ENCODE data around the gene MACROH2A1. TPM values are rescaled to one million over a fixed set of nuclear protein-coding genes. Genes with fewer than 3 reads are reported as not detected.

MACROH2A1 gene
- total RNA-seq, 1 experiment from 2014 or later, result 566 TPM

DNA sequence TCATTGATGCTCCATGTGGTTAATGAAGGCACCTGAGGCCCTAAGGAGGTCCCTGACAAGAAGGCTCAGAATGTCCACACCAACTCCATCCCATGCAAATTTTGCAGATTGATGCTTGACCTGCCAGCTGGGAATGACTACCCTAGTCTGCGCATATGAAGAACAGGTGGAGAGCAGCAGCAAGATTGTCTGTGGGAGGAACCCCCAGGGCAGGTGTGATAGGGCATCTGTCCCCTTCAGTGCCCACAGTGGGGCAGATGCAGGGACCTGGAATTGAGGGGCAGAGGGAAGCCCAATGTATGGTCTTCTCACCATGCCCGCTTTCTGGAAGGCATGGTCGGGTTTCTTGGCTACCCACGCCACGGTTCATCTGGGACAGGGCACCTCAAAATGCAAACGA, 79.6 kb downstream of the MACROH2A1 start:
- DNase-seq (ENCODE audit: low spot score), result no peak

DNA sequence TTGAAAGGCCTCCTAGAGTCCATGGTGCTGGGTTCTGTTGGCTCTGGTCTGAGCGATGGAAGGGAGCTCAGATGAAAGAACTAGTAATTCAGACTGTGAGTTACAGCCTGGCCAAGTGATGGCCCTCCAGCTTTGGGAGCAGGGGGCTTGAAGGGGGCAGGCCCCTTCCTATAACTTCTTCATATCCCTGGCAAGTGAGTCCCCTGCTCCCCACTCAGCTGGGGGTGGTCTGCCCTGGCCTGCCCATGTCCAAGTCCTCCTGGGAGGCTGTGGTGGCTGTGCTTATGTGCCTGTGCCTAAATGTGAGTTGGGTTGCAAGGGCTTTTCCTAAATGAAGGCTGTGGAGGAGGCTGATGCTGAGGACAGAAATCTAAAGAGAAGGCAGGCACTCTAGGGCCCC, 80.1 kb downstream of the MACROH2A1 start:
- no peak for DNase-seq (ENCODE audit: low spot score)

DNA sequence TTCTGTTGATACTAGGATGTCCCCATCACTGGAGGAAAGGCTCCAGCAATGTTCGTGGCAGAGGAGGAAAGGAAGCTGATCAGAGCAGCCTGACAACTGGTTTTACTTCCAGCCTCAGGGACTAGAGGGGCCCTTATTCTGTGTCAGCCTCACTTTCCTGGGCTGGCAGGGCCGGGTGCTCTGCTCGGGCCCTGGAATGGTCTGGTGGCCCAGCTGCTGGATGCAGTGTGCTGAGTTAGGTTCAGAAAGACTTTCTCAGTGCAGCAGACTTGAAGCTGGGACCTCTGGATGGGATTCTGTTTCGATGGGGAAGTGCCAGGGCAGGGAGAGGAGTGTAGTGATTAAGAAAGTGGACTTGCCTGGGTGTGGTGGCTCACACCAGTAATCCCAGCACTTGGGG, 81.0 kb downstream of the MACROH2A1 start:
- DNase-seq (ENCODE audit: low spot score), result no peak

DNA sequence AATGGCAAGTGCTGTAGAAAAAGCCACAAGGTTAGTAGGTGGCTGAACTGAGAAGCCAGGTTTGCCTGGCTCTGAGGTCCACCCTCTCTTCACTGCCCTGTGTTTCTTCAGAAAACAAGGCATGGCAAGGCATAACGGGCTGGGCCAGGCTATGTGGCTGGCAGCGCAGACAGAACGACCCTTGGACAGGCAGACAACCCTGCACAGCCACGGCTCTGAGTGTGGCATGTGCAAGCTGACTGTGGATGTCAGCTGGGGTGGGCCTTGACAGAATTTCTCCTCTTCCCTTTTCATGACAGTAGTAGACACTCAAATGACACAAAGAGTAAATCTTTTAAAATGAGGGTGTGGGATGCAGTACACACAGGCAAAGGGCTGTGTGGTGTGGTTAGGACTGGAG, 81.7 kb downstream of the MACROH2A1 start:
- no peak for DNase-seq (ENCODE audit: low spot score)

DNA sequence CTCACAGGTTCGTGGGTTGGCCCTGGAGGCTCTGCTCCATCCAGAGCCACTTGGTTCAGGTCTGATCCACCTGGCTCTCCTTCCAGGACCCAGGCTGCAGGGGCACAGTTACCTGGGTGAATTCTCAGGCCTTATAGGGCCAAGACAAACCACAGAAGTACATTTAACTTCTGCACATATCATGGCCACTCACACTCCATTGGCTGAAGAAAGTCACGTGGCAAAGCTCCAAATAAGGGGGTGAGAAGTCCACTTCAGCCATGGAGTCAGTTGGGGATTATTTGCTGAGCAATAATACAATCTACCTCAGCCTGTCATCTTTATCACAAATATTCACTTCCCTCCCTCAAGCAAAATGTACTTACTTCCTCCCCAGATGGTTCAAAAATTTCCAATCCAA, 83.6 kb downstream of the MACROH2A1 start:
- no peak for DNase-seq (ENCODE audit: low spot score)

DNA sequence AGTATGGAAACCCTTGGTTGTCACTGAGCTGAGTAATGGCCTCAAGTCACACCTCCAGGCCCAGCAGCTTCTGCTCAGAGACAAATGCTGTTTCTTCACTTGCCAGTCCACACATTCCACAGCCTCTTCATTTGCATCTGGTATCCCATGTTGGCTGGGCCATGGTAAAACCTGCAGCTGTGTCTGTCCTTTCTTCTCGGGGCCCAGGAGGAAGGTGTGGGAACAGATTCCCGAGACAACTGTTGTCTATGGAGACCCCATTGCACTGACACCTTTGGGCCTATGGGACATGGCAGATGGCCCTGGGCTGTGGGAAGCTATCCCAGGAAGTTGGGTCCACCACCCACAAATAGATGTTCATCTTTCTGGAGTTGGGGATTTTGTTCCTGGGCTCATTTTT, 85.1 kb downstream of the MACROH2A1 start:
- DNase-seq (ENCODE audit: low spot score), result no peak

DNA sequence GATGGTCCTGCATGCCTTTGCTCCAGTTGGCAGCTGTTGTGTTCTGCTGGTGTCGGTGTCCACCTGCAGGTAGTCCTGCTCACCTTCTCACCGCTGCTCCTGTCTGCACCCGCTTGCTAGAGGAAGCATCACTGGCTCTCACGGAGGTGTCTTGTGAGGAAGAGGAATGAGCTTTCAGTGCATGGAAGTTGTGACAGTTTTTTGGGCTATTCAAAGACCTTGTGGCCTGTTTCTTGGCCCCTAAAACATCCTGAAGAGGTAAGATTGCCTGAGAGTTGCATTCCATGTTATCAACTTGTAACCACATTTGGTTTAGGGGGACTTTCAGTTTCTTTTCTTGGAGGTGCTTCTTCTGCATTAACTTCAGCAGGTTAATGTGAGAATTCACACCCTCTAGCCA, 85.6 kb downstream of the MACROH2A1 start:
- no peak for DNase-seq (ENCODE audit: low spot score)

DNA sequence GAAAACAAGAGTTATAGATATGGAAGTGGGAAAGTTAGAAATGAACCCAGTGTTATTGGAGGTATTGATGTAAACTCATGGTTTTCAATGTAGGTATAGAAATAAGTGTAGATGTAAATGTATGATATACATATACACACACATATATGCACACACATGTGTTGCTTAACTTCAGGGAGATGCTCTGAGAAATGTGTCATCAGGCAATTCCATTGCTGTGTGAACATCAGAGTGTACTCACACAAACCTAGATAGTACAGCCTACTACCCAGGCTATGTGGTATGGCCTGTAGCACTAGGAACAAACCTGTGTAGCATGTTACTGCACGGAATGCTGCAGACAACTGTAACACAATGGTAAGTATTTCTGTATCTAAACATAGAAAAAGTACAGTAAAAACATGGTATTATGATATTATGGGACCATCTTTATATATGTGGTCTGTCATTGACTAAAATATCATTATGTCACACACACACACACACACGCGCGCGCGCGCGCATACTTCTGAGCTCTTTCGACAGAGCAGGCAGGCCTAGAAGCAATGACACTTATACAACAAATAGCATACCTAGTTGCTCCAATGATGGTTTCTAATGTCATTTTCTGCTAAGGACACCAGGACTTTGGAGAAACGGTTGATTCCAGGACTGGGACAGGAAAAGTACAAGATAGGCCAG, 86.6 kb downstream of the MACROH2A1 start:
- DNase-seq (ENCODE audit: low spot score), result no peak

DNA sequence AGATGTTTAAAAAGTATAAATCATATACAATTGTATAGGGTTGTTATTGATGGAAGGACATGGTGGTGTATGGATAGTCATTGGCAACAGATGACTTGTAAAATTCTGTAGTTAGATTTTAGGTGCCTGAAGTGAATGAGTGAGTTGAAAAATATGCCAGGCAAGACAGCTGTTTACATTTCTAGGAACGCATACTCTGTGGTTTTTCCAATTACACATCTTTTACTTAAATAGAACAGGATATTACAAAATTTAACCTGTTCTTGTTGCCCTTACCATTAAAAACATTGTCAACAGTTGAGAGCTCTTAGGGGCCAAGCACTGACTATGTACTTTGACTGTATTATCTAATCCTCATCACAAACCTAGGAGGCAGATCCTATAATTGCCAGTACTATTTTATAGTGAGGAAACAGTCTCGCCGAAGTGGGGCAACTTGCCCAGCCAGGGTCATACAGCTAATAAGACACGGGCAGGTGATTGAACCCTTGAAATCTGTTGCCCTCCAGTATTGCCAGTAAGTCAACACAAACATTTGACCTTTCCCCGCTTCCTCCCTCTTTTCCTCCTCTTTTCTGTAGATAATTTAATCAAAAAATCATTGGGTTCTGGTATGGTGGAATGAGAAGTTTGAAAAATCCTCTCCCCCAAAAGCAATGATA, 88.6 kb downstream of the MACROH2A1 start:
- DNase-seq (ENCODE audit: low spot score), result no peak

DNA sequence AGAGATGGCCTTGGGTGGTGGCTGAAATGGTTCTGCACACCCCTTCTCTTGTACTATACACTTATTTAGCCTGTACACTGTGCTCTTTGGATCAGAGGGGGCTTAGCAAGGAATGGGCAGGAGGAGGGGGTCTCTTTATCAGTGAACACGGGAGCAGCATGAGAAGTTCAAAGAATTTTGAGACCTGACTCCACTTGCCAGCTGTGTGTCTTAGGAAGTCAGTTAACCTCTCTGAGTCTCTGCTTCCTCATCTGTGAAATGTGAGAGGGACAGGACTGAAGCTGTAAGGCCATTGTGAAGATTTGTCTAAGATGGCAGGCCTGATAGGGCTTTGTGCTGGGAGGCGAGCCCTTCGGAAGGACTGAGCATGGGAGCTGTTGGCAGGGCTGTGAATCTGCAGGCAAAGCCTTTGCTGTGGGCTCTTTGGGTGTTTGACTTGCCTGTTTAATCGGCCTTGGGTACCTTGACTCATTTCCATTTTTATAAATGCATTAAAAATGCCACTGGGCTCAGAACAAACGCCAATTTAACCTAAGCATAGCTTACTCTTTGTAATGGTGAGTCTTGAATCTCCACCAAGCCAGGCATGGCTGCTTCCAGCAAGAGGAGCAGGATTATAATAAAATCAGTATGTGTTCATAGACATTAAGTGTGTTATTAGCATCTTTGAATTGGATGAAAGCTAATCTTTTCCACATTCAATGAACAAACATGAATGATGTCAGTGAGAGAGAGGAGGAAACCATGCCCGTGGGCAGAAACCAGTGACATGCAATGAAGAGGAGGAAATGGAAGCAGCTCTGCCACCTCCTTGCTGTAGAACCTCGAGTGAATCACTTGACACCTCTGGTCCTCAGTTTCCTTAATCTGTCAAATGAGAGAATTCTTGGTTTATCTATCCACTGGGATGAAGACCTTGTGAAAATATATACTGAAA, 89.4 kb downstream of the MACROH2A1 start:
- DNase-seq (ENCODE audit: low spot score), result no peak

DNA sequence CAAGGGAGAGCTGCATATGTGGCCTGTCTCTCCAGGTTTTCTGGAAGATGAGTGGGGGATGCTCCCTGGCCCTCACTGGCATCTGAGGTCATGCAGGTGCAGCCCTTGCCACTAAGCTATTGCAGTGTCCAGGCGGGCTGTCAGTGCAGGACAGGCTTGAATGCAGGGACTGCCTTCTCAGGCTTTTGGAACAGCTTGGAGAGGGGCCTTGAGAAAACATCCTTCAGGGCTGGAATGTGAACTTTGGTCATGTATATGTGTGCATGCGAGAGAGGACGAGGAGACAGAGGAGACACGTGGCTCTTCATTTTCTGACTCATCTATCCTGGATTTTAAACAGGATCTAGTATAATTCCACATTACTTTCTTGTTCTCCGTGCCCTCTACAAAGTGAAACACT, 90.3 kb downstream of the MACROH2A1 start:
- DNase-seq (ENCODE audit: low spot score), result no peak

DNA sequence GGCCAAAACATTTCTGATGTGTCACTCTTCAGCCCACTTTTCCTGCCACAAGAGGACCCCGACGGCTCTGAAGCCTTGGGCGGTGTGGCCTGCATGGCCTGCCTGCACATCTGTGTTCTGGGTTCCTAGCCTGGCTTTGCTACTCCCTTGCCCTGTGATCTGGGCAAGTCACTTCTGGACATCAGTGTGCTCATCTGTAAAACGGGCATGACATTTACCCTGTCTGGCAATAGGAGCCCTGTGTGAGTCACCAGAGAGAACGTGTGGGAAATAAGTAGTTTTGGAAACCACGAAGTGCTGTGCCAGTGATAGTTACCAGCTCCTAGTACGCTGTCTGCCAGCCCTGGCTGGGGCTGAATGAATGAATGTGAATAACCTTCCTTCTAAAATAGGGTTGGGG, 90.8 kb downstream of the MACROH2A1 start:
- no peak for DNase-seq (ENCODE audit: low spot score)

DNA sequence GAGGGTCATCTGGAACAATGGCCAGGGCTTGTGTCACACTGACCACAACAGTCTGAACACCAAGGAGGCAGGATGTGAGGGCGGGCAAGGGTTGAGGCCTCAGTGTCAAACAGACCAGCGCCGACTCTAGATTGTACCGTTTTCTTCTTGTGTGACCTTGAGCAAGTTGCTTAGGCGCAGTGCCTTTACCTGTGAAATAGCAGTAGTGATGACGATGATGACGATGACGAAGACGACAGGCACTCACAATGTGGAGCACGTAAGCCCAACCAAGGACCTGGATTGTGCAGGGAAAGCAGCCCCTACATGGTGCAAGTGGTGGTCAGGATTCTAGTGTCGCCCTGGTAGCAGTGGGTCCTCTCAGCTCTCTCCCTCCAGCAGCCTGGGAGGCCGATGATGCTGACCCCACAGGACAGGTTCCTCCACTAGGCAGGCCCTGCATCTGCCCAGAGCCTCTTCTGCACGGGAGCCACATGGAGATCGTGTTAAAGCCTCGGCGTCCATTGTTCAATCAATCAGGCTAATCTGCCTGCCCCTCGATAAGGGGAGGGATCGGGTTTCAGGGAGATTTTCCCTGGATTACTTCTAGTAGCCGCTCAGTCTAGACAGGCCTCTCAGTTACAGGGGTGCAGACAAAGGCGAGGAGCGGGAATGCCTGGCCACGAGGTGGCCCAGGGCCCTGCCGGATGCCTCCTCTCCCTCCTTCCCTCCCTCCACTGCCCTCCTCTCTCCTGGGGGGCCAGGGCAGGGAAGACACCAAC, 91.7 kb downstream of the MACROH2A1 start:
- no peak for DNase-seq (ENCODE audit: low spot score)

DNA sequence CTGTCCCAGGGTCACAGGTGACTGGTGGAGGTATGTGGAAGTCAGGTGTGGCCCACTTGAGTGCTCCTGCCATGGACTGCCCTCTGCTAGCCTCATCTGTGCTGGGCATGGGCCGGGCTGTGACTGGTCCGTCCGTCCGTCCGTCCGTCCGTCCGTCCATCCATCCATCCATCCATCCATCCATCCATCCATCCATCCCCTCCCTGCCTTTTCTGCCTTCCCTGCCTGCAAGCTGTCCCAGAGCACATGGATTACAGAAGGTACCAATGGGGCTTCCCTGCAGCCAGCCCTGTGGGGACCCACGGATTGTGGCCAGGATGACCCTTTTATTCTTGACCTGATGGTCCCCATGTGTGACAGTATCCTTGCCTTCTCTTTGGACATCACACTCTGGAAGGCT, 92.5 kb downstream of the MACROH2A1 start:
- no peak for DNase-seq (ENCODE audit: low spot score)

DNA sequence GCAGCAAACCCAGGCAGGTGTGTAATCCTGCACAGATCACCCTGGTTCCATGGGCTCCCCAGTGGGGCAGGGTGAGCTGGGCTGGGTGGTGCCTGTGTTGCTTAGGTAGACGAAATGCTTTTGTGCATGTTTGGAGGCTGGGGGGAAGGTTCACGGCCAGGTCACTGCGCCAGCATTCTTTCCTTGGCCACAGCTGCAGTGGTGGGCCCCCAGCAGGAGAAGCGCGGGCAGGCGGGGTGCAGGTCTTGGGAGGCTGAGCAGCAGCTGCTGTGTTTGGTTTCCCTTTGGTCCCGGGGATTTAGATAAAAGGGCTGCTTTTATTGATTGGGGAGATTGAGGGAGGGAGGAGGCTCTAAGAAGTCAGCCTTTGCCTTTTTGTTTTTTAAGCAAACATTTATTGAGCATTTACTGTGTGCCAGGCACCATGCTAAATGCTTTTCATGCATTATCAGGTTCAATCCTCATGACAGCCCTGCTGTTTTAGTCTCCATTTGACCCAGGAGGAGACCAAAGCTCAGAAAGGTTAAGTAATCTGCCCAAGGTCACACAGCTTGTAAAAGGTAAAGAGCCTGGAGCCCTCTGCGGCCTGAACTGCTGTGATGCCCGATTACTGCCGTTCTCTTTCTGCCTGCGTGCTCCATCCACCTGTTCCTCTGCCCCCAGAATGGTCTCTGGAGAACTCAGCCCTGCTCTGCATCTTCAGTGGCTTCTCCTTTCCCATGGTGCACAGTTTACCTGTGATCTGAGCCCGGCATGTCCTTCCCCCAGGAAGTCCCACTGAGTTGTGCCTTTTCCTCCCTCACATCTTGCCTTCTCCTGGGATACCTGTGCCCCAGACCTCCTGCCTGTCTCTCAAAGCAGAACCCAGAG, 94.4 kb downstream of the MACROH2A1 start:
- DNase-seq (ENCODE audit: low spot score), result no peak

DNA sequence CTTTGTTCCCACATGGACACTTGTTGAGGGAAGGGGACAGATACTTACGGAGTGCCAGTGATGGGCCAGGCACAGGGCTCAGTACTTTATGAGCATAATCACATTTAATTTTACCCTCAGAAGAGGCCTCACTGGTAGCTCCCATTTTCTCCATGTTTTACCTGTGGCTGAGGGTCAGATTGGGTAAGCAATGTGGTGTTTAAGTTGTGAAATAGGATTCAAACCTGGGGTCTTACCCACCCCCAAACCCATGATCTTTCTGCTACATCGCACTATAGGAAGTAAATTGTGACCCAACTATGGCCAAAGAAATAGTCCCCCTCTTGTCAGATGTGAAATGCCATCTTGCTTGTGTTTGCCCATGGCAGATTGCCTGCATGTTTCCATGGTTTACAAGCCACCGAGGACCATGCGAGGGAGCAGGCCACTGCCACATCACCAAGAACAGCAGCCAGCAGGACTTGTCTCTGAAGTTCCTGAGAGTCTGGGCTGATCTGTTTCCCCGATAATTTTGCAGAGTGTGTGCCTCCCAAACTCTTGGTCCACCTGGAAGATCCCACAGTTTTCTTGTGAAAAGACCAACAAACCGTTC, 95.4 kb downstream of the MACROH2A1 start:
- DNase-seq (ENCODE audit: low spot score), result no peak

DNA sequence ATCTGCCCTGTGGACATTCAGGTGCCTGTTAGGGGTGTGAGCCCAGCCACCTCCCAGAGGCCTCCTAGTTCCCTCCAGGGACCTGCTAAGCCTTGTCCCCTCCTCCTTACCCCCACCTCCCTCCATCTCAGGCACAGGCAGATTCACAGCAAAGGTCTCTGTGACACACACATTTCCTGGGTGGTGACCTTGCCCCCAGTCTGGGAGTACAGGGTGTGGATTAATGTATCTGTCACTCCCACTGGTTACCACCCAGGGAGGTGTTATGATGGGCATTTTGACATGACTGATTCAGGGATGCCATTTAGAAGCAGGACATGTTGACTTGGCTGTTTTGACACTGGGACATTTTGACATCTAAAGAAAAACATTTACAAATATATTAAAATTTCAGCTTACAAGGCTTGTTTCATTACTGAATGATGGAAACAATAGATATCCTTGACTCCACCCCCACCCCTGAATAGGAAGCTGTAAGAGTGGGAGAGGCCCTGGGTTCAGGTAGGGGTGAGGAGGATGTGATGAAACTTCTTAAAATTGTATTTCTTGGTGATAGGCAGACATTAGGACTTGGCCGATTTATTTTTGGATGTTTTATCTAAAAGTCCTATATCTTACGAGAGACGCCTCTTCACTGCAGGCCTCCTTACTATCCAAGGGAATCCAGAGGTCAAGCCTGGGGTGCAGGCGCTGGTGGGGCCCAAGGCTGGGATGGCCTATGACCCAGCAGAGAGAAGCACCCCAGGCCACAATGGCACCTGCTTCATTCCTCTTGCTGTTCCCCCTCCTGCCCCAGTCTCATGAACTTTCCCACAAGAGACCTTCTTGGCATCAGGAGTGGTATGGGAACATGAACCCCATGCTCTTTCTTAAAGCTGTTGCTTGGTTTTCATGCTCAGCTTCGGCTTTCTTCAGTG, 101.9 kb downstream of the MACROH2A1 start:
- no peak for DNase-seq (ENCODE audit: low spot score)

DNA sequence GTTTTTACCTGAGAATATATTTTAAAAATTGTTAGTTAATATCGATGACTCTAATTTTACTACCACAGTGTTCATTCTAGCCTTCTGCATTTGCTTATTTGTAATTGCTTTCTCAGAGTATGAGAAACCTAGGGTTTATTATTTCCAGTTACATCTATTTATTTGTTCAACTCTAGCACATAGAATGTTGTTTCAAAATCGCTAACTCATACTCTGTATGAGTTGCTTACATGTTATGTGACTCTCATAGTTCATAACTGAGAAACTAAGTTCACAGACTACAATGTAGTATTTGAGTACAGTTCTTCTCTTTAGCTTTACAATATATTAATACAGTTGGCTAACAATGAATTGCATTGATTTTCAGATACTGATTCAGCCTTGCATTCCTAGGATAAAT, 103.2 kb downstream of the MACROH2A1 start:
- DNase-seq (ENCODE audit: low spot score), result no peak

DNA sequence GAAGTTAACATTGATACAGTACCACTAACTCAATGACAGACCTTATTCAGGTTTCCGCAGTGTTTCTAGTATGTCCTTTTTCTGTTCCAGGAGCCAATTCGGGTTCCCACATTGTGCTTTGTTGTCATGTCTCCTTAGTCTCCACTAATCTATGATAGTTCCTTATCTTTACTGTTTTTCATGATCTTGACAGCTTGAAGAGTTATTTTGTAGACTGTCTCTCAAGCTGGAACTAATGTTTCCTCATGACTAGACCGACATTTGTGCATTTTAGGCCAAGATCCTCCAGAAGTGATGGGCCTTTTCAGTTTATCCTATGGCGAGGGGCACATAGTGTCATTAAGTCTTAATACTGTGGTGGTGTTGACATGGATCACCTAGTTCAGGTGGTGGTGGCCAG, 104.2 kb downstream of the MACROH2A1 start:
- DNase-seq (ENCODE audit: low spot score), result no peak
